Activated T-helper 1 cell treated with anti-CD3 and anti-CD28 coated beads, Interleukin-12 subunit alpha, Interleukin-12 subunit beta, Interleukin-2, Interleukin-4 antibody, amounts not matched to agents 30 ng/mL and 10 ng/mL and 1 ng/mL, durations not matched to agents 14 hours and 24 hours and 36 hours (primary cell): ENCODE data around the gene SLC5A5. TPM values are rescaled to one million over a fixed set of nuclear protein-coding genes. Genes with fewer than 3 reads are reported as not detected.

Source experiments
- DNase-seq: peaks from one replicate; pipeline ENCODE4 v3.0.0; 2021; ENCODE audit warnings: low spot score
- H3K27ac Mint-ChIP-seq: one replicate; pipeline ENCODE4 v1.8.0; 2021; ENCODE audit warnings: mild to moderate bottlenecking, mixed read lengths
- H3K27me3 Mint-ChIP-seq: one replicate; pipeline ENCODE4 v1.8.0; 2022; ENCODE audit warnings: mild to moderate bottlenecking, moderate library complexity, mixed read lengths; ENCODE audit not compliant: insufficient read depth
- H3K36me3 Mint-ChIP-seq: one replicate; pipeline ENCODE4 v1.8.0; 2021; ENCODE audit warnings: low read depth, mixed read lengths
- H3K4me1 Mint-ChIP-seq: one replicate; pipeline ENCODE4 v1.8.0; 2021; ENCODE audit warnings: low read depth, mixed read lengths
- H3K4me3 Mint-ChIP-seq: one replicate; pipeline ENCODE4 v1.8.0; 2021; ENCODE audit warnings: mild to moderate bottlenecking, moderate library complexity, mixed read lengths
- H3K9me3 Mint-ChIP-seq: one replicate; pipeline ENCODE4 v1.8.0; 2021; ENCODE audit warnings: mixed read lengths
- intact Hi-C: fragments of 100-400 bp; cut with micrococcal nuclease; formaldehyde crosslinking; loops from one replicate; pipeline ENCODE4 v1.15.1; 2024
- total RNA-seq: library from RNA; stranded (reverse); gene quantifications from 2 replicates; pipeline ENCODE4 v1.2.3, GENCODE V29; 2022

SLC5A5 gene
- total RNA-seq, 1 donor from 2014 or later = 1.1 TPM

DNA sequence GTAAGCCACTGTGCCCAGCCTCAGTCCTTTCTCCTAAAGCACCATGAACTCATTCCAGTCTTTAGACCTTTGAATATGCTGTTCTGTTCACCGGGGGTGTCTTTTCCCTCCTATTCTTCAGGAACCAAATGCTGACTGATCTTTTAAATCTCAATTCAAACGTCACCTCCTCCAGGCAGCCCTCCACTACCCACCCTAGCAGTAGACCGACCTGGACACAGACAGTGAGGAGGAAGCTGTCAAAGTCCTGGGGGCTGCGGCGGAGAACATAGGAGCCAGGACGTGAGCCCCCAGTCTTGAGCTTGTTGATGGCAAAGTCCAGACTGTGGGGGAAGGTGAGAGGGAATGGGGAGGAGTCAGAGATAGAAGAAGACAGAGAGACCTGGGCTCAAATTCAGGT is 31.7 kb upstream of the SLC5A5 start:
- intact Hi-C loops = no loop called here

DNA sequence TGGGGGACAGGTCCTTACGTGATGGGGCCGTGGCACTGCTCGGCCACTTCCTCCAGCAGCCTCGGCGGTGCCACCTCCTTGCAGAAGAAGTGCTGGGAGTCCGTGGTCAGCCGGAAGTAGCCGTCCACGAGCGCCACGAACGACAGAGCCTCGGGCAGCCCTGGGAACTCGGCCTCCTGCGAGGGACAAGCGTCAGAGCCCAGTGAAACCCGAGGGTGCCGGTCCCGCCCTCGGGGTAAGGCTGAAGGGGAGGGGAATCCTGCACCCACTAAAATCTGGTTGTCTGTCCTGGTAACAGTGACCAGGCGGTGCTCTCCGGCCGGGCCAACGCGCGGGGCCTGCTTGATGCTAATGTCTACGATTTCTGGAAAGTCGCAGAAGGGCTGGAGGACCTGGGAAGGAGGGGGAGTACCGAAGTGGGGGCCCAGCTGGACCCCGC is 30.4 kb upstream of the SLC5A5 start:
- no peaks in the 10 kb centered on the region for H3K9me3 Mint-ChIP-seq
- no peak overlapping the region for H3K4me3 Mint-ChIP-seq
- intact Hi-C loops = no loop called here
- H3K4me1 Mint-ChIP-seq = peaks cover 42% of the 10 kb centered on the region
- no peak for DNase-seq
- H3K36me3 Mint-ChIP-seq = peaks cover 56% of the 10 kb centered on the region
- no peaks in the 10 kb centered on the region for H3K27me3 Mint-ChIP-seq
- no peak overlapping the region for H3K27ac Mint-ChIP-seq

More for the DNA sequence above, 31.7 kb upstream of the SLC5A5 start:
- H3K4me3 Mint-ChIP-seq = no peak overlapping the region
- no peaks in the 10 kb centered on the region for H3K27me3 Mint-ChIP-seq
- H3K27ac Mint-ChIP-seq = no peak overlapping the region
- peaks cover 4% of the 10 kb centered on the region for H3K9me3 Mint-ChIP-seq
- no peak for DNase-seq
- H3K36me3 Mint-ChIP-seq = peaks cover 70% of the 10 kb centered on the region
- H3K4me1 Mint-ChIP-seq = peaks cover 41% of the 10 kb centered on the region

DNA sequence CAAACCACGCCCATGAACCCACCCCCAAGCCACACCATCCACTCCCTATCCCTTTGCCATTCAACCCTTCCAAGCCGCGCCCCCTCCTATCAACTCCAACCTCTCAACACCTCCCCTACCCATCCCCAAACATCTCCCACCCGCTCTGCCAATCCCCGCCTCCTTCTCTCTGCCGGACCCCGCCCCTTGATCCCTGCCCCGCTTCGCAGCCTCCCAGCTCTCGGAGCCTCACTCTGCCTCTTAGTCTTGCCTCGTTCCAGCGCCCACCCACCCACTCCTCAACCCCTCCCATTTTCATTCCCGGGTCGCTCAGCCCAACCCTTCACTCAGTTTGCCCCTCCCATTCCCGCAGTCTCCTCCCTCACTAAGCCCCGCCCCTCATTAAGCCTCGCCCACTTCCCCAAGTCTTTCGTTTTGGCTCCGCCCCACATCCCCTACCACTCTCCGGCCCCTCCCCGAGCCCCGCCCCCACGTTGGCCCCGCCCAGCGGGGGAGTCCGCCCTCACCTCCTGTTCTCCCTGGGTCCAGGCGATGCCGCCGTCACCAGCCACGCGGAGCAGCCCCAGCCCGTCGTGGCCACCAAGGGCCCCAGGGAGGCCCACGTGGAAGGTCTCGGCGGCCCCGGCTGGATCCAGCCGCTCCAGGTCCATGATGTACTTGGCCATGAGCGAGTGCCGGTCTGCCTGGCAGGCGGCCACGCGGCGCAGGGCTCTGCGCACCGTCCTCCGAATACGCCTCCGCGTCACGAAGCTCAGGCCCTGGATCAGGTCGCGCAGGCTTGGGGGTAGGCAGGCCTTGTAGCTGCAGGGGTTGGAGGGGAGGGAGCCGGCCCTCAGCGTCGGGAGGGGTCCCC is 29.7 kb upstream of the SLC5A5 start:
- intact Hi-C loops = loop anchor here (1.0 kb wide), 2 partner anchors 11 to 32 kb away; no protein-coding TSS in a partner anchor
- Mint-ChIP-seq H3K4me1 (peaks cover 40% of the 10 kb centered on the region), H3K36me3 (peaks cover 51% of the 10 kb centered on the region)

DNA sequence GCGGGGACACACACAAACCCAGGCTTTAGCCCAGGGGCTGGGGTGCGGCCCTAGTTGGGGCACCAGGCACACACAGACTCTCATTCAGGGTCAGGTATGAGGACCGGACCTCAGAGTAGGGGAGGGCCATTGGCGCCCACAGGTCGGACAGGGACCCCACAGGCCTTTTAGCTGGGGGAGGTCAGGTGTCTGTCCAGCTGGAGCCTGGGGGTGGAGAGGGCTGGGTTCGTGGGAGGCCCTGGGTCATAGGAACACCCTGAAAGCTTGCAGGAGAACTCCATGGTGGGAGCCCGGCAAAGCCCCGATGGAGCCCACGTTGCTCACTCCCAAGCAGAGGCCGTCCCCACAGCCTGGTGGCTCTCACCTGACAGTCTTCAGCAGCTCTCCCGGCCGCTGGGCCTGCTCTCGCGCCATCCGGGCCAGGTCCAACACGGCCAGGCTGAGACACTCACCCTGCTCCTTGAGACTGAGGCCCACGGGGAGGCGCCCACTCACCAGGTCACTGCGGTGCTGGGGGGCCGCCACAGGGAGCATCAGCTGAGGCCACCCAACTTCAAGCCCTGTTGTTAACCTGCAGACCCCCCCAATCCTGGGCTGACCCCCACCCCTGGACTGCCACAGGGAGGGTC is 29.0 kb upstream of the SLC5A5 start:
- Mint-ChIP-seq H3K36me3 (peaks cover 47% of the 10 kb centered on the region), H3K4me1 (peaks cover 39% of the 10 kb centered on the region), H3K27ac (no peak overlapping the region), H3K9me3 (no peaks in the 10 kb centered on the region), H3K4me3 (no peak overlapping the region), H3K27me3 (no peaks in the 10 kb centered on the region)
- no peak for DNase-seq
- intact Hi-C loops = loop anchor here (1.0 kb wide), 2 partner anchors 11 to 32 kb away; no protein-coding TSS in a partner anchor

More for the DNA sequence above, 29.7 kb upstream of the SLC5A5 start:
- Mint-ChIP-seq H3K4me3 (no peak overlapping the region), H3K27me3 (no peaks in the 10 kb centered on the region), H3K9me3 (no peaks in the 10 kb centered on the region), H3K27ac (no peak overlapping the region)
- peak; percentile 46 for DNase-seq

DNA sequence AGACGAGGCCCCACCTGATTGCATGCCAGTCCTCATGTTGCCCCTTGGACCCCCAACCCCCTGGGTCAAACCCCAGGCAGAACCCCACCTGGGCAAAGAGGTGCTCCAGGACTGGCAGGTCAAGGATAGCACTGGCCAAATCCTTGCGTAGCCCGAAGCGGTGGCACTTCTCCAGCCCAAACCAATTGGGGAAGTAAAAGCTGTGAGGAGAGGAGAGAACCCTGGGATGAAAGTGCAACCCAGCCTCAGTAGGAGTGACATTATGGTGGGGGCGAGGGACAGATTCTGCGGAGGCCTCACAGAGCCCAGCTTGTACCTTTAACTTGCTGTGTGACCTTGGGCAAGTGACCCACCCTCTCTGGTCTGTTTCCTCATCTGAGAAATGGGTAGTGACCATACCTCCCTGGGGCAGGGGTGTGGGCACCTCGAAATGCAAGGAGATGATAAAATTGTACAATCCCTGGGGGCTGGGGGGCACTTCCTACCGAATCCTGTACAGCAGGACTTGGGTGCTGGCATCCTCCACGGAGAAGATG is 28.4 kb upstream of the SLC5A5 start:
- Mint-ChIP-seq H3K36me3 (peaks cover 43% of the 10 kb centered on the region), H3K9me3 (no peaks in the 10 kb centered on the region), H3K4me1 (peaks cover 41% of the 10 kb centered on the region), H3K27me3 (no peaks in the 10 kb centered on the region), H3K4me3 (peak overlapping the region; percentile 59), H3K27ac (peak overlapping the region; percentile 75)
- intact Hi-C loops = no loop called here
- no peak for DNase-seq

DNA sequence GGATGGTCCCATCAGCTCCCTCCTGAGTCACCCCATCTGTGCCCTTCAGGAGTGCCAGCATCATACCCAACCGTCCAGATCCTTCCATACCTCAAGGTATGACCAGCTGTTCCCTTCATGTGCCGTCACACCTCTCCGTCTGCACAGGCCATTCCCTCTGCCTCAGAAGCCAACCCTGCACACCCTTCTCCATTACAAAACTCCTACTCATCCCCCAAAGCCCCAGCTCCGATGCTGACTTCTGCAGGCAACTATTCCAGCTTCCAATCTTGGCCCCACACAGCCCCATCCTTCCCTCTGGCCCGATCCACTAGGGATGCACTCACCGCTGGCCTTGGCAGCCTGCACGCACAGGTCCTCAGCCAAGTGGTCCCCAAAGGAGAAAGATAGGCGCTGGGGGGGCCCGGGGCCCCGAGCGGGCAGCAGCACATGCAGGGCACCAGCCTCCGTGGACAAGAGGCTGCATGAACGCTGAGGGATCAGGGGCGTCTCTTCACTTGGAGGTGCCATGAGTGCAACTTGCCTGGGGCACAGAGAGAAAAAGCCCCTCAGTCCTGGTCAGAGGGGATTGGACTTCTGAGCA is 27.7 kb upstream of the SLC5A5 start:
- Mint-ChIP-seq H3K4me3 (peak overlapping the region; percentile 59), H3K27me3 (no peaks in the 10 kb centered on the region), H3K4me1 (peaks cover 47% of the 10 kb centered on the region), H3K9me3 (no peaks in the 10 kb centered on the region), H3K27ac (peak overlapping the region; percentile 75), H3K36me3 (peaks cover 39% of the 10 kb centered on the region)
- no peak for DNase-seq
- intact Hi-C loops = no loop called here

DNA sequence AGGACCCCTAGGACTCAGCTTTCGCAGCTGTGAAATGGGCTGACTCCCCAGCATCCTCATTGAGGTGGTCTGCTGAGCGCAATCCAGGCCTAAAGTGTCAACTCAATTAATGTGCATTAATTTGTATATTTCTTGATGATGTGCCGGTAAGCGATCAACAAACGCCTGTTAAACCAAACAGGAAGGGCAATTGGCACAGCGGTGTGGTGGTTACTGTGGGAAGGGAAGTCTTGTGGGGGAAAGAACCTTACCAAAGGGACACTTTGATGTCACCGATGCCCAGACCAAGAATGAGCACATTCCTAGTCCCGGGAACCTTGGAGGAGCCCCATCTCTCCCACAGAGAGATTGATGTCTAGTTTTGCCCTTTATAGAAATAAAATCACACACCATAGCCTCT is 25.6 kb upstream of the SLC5A5 start:
- intact Hi-C loops = loop anchor here (2.0 kb wide), 1 partner anchor 15 kb away; no protein-coding TSS in a partner anchor
- peaks cover 63% of the 10 kb centered on the region for H3K4me1 Mint-ChIP-seq
- no peaks in the 10 kb centered on the region for H3K27me3 Mint-ChIP-seq
- peak overlapping the region; percentile 99 for H3K27ac Mint-ChIP-seq
- H3K36me3 Mint-ChIP-seq = peaks cover 26% of the 10 kb centered on the region
- peak; percentile 40 for DNase-seq
- no peaks in the 10 kb centered on the region for H3K9me3 Mint-ChIP-seq
- peak overlapping the region; percentile 93 for H3K4me3 Mint-ChIP-seq

DNA sequence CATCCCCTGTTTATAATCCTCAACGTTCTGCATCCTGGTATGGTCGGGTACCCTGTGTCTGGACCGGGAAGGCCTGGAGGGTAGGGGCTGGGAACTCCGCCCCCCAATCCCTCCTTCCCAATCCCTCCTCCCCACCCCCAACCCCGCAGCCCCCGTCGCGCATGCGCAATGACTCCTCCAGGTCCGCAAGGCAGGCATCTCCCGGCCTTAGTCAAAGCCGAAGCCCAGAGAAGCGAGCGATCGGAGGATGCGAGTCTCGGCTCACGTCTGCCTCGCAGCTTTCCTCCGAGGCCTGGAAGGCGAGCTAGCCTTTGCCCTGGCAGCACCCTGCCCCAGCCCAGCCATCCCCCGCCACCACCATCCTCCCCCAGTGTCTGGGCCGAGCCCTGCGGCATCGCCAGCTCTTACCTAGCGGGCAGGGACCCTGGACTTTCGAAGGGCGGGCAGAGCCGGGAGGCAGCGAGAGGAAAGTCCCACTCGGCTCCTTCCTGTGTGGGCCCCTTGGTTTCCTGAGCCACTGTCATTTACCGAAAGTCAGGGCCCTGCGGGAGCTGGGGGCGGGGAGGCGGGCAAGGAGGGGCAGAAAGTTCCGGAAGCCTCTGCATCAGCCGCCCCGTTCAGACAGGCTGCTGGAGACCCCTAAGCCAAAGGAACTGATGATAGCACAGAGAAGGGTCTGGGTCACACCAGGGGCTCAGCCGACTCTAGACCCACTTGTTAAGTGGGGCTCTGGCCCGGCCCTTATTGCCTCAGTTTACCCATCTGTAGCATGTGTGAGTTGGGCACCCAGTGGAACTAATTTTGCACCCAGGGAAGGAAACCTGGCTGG is 24.0 kb upstream of the SLC5A5 start, which contains the start of gene JAK3:
JAK3 (minus strand) TSS at position 445 of the 829 bp plus-strand sequence. CDS start 3,565 bp downstream, outside the sequence.
- H3K27me3 Mint-ChIP-seq = no peaks in the 10 kb centered on the region
- H3K4me3 Mint-ChIP-seq = peak within 1 kb of the TSS; percentile 93
- peak; percentile 87 for DNase-seq
- no peaks in the 10 kb centered on the region for H3K9me3 Mint-ChIP-seq
- intact Hi-C loops = loop anchor here (1.0 to 2.0 kb wide), 3 partner anchors 8 to 17 kb away; partner anchors contain the start of gene RPL18A
- H3K27ac Mint-ChIP-seq = peak within 1 kb of the TSS; percentile 99
- peaks cover 70% of the 10 kb centered on the region for H3K4me1 Mint-ChIP-seq
- peaks cover 24% of the 10 kb centered on the region for H3K36me3 Mint-ChIP-seq

DNA sequence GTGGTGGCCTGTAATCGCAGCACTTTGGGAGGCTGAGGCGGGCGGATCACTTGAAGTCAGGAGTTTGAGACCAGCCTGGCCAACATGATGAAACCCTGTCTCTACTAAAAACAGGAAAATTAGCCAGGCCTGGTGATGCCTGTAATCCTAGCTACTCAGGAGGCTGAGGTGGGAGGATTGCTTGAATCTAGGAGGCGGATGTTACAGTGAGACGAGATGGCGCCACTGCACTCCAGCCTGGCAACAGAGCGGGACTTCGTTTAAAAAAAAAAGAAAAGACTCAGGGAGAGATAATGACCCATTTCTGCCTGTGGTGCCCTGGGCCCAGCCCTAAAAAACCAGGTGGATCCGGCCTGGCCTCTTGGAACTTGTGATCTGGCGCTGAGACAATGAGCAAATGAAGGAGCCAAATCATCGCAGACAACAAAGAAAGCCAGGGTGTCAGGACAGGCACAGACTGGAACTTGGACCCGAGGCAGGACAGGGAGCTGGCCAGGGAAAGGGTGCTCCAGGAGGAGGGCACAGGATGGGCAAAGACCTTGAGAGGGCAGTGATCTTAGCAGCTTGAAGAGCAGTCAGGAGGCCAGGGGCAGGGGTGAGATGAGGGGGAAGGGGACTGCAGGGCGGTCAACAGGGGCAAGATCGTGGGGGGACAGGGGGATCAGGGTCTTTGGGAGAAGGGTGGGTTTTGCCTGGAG is 23.0 kb upstream of the SLC5A5 start:
- intact Hi-C loops = no loop called here
- no peak for DNase-seq
- Mint-ChIP-seq H3K4me1 (peaks cover 63% of the 10 kb centered on the region), H3K36me3 (peaks cover 17% of the 10 kb centered on the region), H3K9me3 (no peaks in the 10 kb centered on the region), H3K4me3 (peak overlapping the region; percentile 93), H3K27me3 (no peaks in the 10 kb centered on the region), H3K27ac (peak overlapping the region; percentile 99)

DNA sequence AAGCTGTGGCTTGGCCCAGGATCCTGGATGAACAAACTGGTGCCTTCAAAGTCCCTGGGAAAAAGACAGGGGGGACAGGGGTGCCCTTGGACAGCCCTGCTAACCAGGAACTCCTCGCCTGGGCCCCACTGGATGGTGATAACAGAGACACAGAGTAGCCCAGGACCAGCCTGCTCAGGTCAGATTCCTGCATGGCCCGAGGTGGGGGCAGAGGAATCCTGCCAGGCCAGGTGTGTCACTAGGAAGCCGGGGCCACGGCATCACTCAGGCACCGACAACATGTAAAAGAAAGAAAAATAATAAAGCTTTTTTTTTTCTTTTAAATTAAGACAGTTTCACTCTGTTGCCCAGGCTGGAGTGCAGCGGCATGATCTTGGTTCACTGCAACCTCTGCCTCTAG is 17.7 kb upstream of the SLC5A5 start:
- intact Hi-C loops = loop anchor here (2.0 to 10.0 kb wide), 3 partner anchors 23 to 449 kb away; partner anchors contain the start of gene BST2
- no peak for DNase-seq
- H3K27ac Mint-ChIP-seq = no peak overlapping the region
- peaks cover 1% of the 10 kb centered on the region for H3K27me3 Mint-ChIP-seq
- H3K9me3 Mint-ChIP-seq = no peaks in the 10 kb centered on the region
- no peak overlapping the region for H3K4me3 Mint-ChIP-seq
- peaks cover 33% of the 10 kb centered on the region for H3K4me1 Mint-ChIP-seq
- H3K36me3 Mint-ChIP-seq = peaks cover 6% of the 10 kb centered on the region

DNA sequence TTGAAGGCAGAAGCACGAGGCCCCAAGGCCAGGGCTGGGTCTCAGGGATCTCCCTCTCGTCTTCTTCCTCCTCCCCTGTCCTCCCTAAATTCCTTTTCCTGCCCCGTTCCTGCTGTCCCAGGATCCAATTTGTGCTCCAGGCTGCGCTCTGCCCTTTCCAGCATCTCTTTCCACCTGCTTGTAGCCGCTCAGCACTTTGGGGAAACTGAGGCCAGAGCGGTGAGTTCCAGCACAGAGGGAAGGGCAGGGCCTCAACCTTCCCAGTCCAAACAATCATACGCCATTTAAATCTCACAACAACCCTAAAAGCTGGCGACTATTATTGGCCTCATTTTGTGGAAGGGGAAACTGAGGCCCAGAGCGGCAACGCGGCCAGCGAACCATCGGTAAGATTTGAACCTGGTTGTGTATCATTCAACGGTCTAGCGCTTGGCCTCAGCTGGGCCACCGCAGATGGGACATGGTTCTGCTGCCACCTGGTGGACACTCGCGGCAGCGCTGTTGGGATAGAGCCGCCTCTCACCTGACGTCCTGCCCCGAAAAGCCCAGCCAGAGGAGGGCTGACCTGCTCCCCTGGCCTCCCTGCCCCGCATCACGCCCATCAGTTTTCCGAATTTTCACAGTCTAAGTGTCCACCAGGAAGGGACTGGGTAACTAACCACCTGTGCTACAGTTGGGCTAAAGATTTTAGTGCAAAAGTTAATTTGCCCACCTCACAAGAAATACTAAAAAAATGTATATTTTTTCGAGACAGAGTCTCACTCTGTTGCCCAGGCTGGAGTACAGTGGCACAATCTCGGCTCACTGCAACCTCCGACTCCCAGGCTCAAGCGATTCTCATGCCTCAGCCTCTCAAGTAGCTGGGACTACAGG is 16.2 kb upstream of the SLC5A5 start:
- Mint-ChIP-seq H3K36me3 (peaks cover 15% of the 10 kb centered on the region), H3K4me1 (peaks cover 24% of the 10 kb centered on the region), H3K4me3 (no peak overlapping the region), H3K27me3 (peaks cover 1% of the 10 kb centered on the region), H3K9me3 (no peaks in the 10 kb centered on the region), H3K27ac (no peak overlapping the region)
- peak; percentile 83 for DNase-seq
- intact Hi-C loops = loop anchor here (1.0 to 10.0 kb wide), 9 partner anchors 8 to 451 kb away; partner anchors contain the start of genes B3GNT3, BST2, JAK3 and PGLS
